ENCODE data around the gene WDR45B. TPM values are rescaled to one million over a fixed set of nuclear protein-coding genes. Genes with fewer than 3 reads are reported as not detected.

WDR45B gene
- total RNA-seq, 4 donors from 2014 or later: 57.3 to 81.4 (median 74.4) TPM

- H3K36me3 ChIP-seq: peaks cover 67 to 100% (median 96%) of the 10 kb centered on the region in 4 donors
- 91% methylated on average over 9 of the region's 10 CpGs for WGBS
- intact Hi-C loops (cut with DNase I): no loop called here
- H3K27ac ChIP-seq (replicated peaks in 1 of 4): no peak overlapping the region
- no peaks in the 10 kb centered on the region for H3K9me3 ChIP-seq
- no peaks in the 10 kb centered on the region for H3K27me3 ChIP-seq
- H3K4me1 ChIP-seq: no peaks in the 10 kb centered on the region
- H3K4me3 ChIP-seq: no peak overlapping the region
- TF ChIP-seq EP300 (IDR thresholded peaks at IDR 0.05) (no peak), POLR2A (IDR thresholded peaks at IDR 0.05; ENCODE audit: low read depth) (no peak), POLR2AphosphoS5 (IDR thresholded peaks at IDR 0.05) (no peak), CTCF (IDR thresholded peaks at IDR 0.05) (no peak)
- no peak for DNase-seq (ENCODE audit: extremely low spot score)
These were observed 28.6 kb downstream of the WDR45B start for GRCh38 chr17:82619641-82620040.

- DNase-seq (ENCODE audit: extremely low spot score): no peak
- H3K27me3 ChIP-seq: no peaks in the 10 kb centered on the region
- peaks cover 64 to 100% (median 96%) of the 10 kb centered on the region in 4 donors for H3K36me3 ChIP-seq
- TF ChIP-seq CTCF (IDR thresholded peaks at IDR 0.05) (no peak), POLR2A (IDR thresholded peaks at IDR 0.05; ENCODE audit: low read depth) (no peak), POLR2AphosphoS5 (IDR thresholded peaks at IDR 0.05) (no peak), EP300 (IDR thresholded peaks at IDR 0.05) (no peak)
- intact Hi-C loops (cut with DNase I): no loop called here
- H3K27ac ChIP-seq (replicated peaks in 1 of 4): no peak overlapping the region
- H3K4me1 ChIP-seq: no peaks in the 10 kb centered on the region
- no peak overlapping the region for H3K4me3 ChIP-seq
- H3K9me3 ChIP-seq: no peaks in the 10 kb centered on the region
- 92% methylated on average over 7 of the region's 7 CpGs for WGBS
These were observed 29.0 kb downstream of the WDR45B start for GRCh38 chr17:82619211-82619610.

- no peak overlapping the region for H3K27ac ChIP-seq (replicated peaks in 1 of 4)
- no peak for DNase-seq (ENCODE audit: extremely low spot score)
- 83% methylated on average over 22 of the region's 22 CpGs for whole genome bisulfite sequencing
- no peaks in the 10 kb centered on the region for H3K9me3 ChIP-seq
- H3K27me3 ChIP-seq: no peaks in the 10 kb centered on the region
- peaks cover 5 to 10% (median 5%) of the 10 kb centered on the region in 4 donors for H3K4me1 ChIP-seq
- H3K36me3 ChIP-seq: peaks cover 55 to 87% (median 76%) of the 10 kb centered on the region in 4 donors
- TF ChIP-seq CTCF (IDR thresholded peaks at IDR 0.05) (no peak), POLR2AphosphoS5 (IDR thresholded peaks at IDR 0.05) (no peak), EP300 (IDR thresholded peaks at IDR 0.05) (no peak), POLR2A (IDR thresholded peaks at IDR 0.05; ENCODE audit: low read depth) (no peak)
- intact Hi-C loops (cut with DNase I): no loop called here
- no peak overlapping the region for H3K4me3 ChIP-seq
These were observed 32.1 kb downstream of the WDR45B start for GRCh38 chr17:82616021-82616711.

- intact Hi-C loops (cut with DNase I): no loop called here
- H3K27me3 ChIP-seq: no peaks in the 10 kb centered on the region
- no peak overlapping the region for H3K27ac ChIP-seq (replicated peaks in 1 of 4)
- TF ChIP-seq CTCF (IDR thresholded peaks at IDR 0.05) (no peak), EP300 (IDR thresholded peaks at IDR 0.05) (no peak), POLR2AphosphoS5 (IDR thresholded peaks at IDR 0.05) (no peak), POLR2A (IDR thresholded peaks at IDR 0.05; ENCODE audit: low read depth) (no peak)
- WGBS: 89% methylated on average over 44 of the region's 45 CpGs
- H3K36me3 ChIP-seq: peaks cover 47 to 87% (median 73%) of the 10 kb centered on the region in 4 donors
- H3K4me3 ChIP-seq: no peak overlapping the region
- H3K9me3 ChIP-seq: no peaks in the 10 kb centered on the region
- H3K4me1 ChIP-seq: peaks cover 5 to 10% (median 7%) of the 10 kb centered on the region in 4 donors
- no peak for DNase-seq (ENCODE audit: extremely low spot score)
These were observed 32.9 kb downstream of the WDR45B start for GRCh38 chr17:82615084-82616020.

All from esophagus muscularis mucosa (tissue), 4 donors.